Endometrium (tissue), 2 donors: ENCODE data around the gene UROS.

Source experiments
- FAIRE-seq: peaks from 2 replicates; lab custom pipeline; 2012; peaks lifted over from hg19 to GRCh38; lab: Jason Lieb, UNC
- donor health status: control.
- donor health status: control.

The UROS gene

GRCh38 chr10:125762692-125763648 lies 60.1 kb downstream of the UROS start:
- no peak for FAIRE-seq

GRCh38 chr10:125761961-125762360 lies 61.1 kb downstream of the UROS start:
- FAIRE-seq: no peak

- FAIRE-seq: no peak
Measured at GRCh38 chr10:125757742-125758141, 65.3 kb downstream of the UROS start.

GRCh38 chr10:125756853-125757487 lies 66.1 kb downstream of the UROS start:
- FAIRE-seq: no peak

GRCh38 chr10:125756196-125756595 lies 66.9 kb downstream of the UROS start:
- no peak for FAIRE-seq

GRCh38 chr10:125747417-125747816 lies 75.6 kb downstream of the UROS start:
- FAIRE-seq: no peak

GRCh38 chr10:125744909-125745308 lies 78.1 kb downstream of the UROS start:
- FAIRE-seq: no peak

- no peak for FAIRE-seq
Measured at GRCh38 chr10:125742465-125742864, 80.6 kb downstream of the UROS start.

GRCh38 chr10:125739994-125740679 lies 82.9 kb downstream of the UROS start:
- no peak for FAIRE-seq
